Measurements from ENCODE around the gene CLEC5A. TPM values are rescaled to one million over a fixed set of nuclear protein-coding genes. Genes with fewer than 3 reads are reported as not detected.

Gene CLEC5A
- total and polyA plus RNA-seq, 2 of the 8 experiments (the other 6 are each of a cell fraction or from before 2014, with no cell fraction given), result not detected

DNA sequence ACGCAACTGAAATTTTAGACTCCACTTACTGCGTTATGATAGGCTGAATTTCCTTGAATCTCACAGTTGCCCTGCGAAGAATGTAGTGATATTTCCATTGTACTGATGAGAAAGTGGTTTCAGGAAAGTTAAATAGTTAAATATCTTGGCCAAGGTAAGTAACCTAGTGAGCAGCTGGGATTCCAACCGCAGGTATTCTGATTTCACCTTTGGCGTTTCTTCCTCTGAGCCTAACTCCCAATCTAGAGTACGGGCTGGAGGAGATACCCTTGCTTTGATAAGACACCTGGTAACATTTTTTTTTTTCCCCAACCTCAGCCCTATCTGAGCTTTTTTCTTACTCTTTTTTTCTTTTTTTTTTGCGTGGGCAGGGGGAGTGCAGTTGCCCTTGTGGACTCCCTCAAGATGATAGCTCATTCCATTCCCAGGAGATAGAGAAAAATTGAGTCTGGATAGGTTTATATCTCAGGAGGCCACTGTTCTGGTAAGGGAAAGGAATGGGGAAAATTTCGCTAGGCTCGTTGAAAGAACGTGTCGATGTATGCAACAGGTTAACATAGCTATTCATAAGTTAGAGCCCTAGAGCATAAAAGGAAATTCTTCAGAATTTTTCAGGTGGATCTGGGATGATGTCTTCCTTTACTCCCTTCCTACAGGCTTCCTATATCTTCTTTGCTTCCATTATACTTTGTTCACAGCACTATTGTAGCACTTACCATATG, 29.9 kb upstream of the CLEC5A start:
- Histone ChIP-seq H2AFZ (ENCODE audit: low read length) (peak overlapping the region; percentile 97; the same call in 1 of the 2 replicates), H3K79me1 (ENCODE audit: low read depth, low read length) (no peaks in the 10 kb centered on the region), H3K9ac (replicated peaks in 1 of 4; ENCODE audit: extremely low read depth in 1 of 4, low read depth in 3 of 4, low read length in 3 of 4) (no peak overlapping the region), H4K20me1 (replicated peaks in 1 of 2; ENCODE audit: control insufficient read depth in 1 of 2, insufficient read depth in 2 of 2, low read length in 2 of 2) (no peaks in the 10 kb centered on the region), H2BK20ac (ENCODE audit: low read length) (no peak overlapping the region), H3K79me2 (ENCODE audit: control insufficient read depth in 1 of 2, insufficient read depth in 2 of 2, low read length in 2 of 2) (no peaks in the 10 kb centered on the region), H4K8ac (ENCODE audit: extremely low read depth, insufficient read depth, low read length) (no peak overlapping the region), H3K4me1 (replicated peaks in 1 of 4; ENCODE audit: control insufficient read depth in 3 of 4, insufficient read depth in 4 of 4, low read length in 3 of 4) (no peaks in the 10 kb centered on the region; a peak in 1 of 7 replicates), H3K27me3 (replicated peaks in 1 of 4; ENCODE audit: control insufficient read depth in 3 of 4, extremely low read depth in 1 of 4, insufficient read depth in 3 of 4, low read length in 3 of 4) (no peaks in the 10 kb centered on the region), H3K27ac (ENCODE audit: low read depth, low read length) (no peak overlapping the region), H3K18ac (ENCODE audit: extremely low read depth, low read length) (no peak overlapping the region), H3K14ac (ENCODE audit: insufficient read length) (no peak overlapping the region), H4K91ac (replicated peaks; ENCODE audit: insufficient read length, low read length) (no peak overlapping the region), H3K4ac (replicated peaks; ENCODE audit: insufficient read length, low read depth, low read length) (no peak overlapping the region), H4K5ac (ENCODE audit: insufficient read length, low read depth, low read length) (no peak overlapping the region), H2BK5ac (ENCODE audit: low read depth, low read length) (no peak overlapping the region), H3K4me3 (ENCODE audit: extremely low read depth in 1 of 4, insufficient read depth in 2 of 4, low read depth in 3 of 4, low read length in 4 of 4) (no peak overlapping the region), H3K4me2 (ENCODE audit: insufficient read depth in 1 of 2, low read depth in 2 of 2, low read length in 2 of 2) (peak overlapping the region; percentile 14 to 60), H2BK15ac (ENCODE audit: low read length) (no peak overlapping the region), H3K23ac (ENCODE audit: insufficient read length) (no peak overlapping the region), H2BK120ac (replicated peaks; ENCODE audit: low read depth, low read length) (no peak overlapping the region), H3K36me3 (ENCODE audit: control insufficient read depth in 2 of 4, insufficient read depth in 4 of 4, low read length in 3 of 4) (no peaks in the 10 kb centered on the region), H3K56ac (replicated peaks; ENCODE audit: insufficient read length, low read depth, low read length) (no peak overlapping the region), H2AK5ac (ENCODE audit: low read depth, low read length) (no peak overlapping the region), H3K9me3 (ENCODE audit: insufficient read depth in 2 of 2, low read depth in 1 of 2, low read length in 1 of 2) (no peaks in the 10 kb centered on the region), H3K23me2 (ENCODE audit: low read depth, low read length) (no peaks in the 10 kb centered on the region), H2BK12ac (ENCODE audit: low read depth, low read length) (no peak overlapping the region)
- WGBS, 2 experiments (ENCODE audit: extremely low coverage in 1 of 2, insufficient coverage in 1 of 2, insufficient read length in 1 of 2, insufficient replicate concordance in 2 of 2, low coverage in 1 of 2, low lambda C conversion rate in 2 of 2, missing lambda C conversion rate in 1 of 2), result 54% methylated on average over 11 of the region's 11 CpGs; no CpG with 5 or more reads in 1 of the 2 experiments
- TF ChIP-seq RAD21 (IDR thresholded peaks at IDR 0.05 in 1 of 2, conservative IDR thresholded peaks at IDR 0.05 in 1 of 2; ENCODE audit: low read depth in 2 of 2, low read length in 2 of 2), result no peak
- CTCF ChIA-PET (ENCODE audit: partially characterized antibody), result interaction anchor here (0.7 to 6.0 kb wide), 57 partner anchors 9 to 347 kb away, joined by 3 to 82 read pairs (median 6); partner anchors contain the start of gene MGAM
- POLR2A ChIA-PET (ENCODE audit: partially characterized antibody), result interaction anchor here (0.7 to 1.2 kb wide), 4 partner anchors 9 to 207 kb away, joined by 3 to 4 read pairs (median 3); no protein-coding TSS in a partner anchor
- no peak for FAIRE-seq
- DNase-seq (ENCODE audit: low read depth in 1 of 2, low spot score in 2 of 2), result no peak
